Retinal pigment epithelial cell (primary cell): ENCODE measurements around the gene CACNA2D3.
"Not testable (repeated sequence)": the region's sequence is repeated elsewhere in the genome, so short reads cannot be mapped to it uniquely, and the experiment has no call there.

Source experiments
- DNase-seq: peaks from one replicate; pipeline ENCODE4 v3.0.0-alpha.2; 2010; ENCODE audit warnings: low read depth
- H3K4me3 ChIP-seq: 2 replicates; pipeline ENCODE4 v1.5.1; 2011; ENCODE audit warnings: mild to moderate bottlenecking, low read length, control low read depth, moderate library complexity
- CTCF ChIP-seq: conservative IDR thresholded peaks from 2 replicates; pipeline ENCODE4 v1.5.1; 2011; ENCODE audit warnings: low read depth, low read length, control low read depth, inconsistent platforms

Gene CACNA2D3

GRCh38 chr3:54086652-54087405, 35.5 kb upstream of the CACNA2D3 start:
- H3K4me3 ChIP-seq = no peak overlapping the region
- no peak for TF ChIP-seq CTCF
- no peak for DNase-seq

- TF ChIP-seq CTCF = no peak
- DNase-seq = no peak
- no peak overlapping the region for H3K4me3 ChIP-seq
These were observed 34.6 kb upstream of the CACNA2D3 start for GRCh38 chr3:54087581-54088410.

GRCh38 chr3:54093491-54094248, 28.7 kb upstream of the CACNA2D3 start:
- TF ChIP-seq CTCF = no peak
- H3K4me3 ChIP-seq = no peak overlapping the region
- no peak for DNase-seq

GRCh38 chr3:54094926-54095325, 27.4 kb upstream of the CACNA2D3 start:
- H3K4me3 ChIP-seq = no peak overlapping the region
- no peak for DNase-seq
- TF ChIP-seq CTCF = no peak

GRCh38 chr3:54099381-54099780, 23.0 kb upstream of the CACNA2D3 start:
- no peak overlapping the region for H3K4me3 ChIP-seq
- no peak for DNase-seq
- no peak for TF ChIP-seq CTCF

GRCh38 chr3:54104084-54104483, 18.3 kb upstream of the CACNA2D3 start:
- H3K4me3 ChIP-seq = no peak overlapping the region
- no peak for DNase-seq
- TF ChIP-seq CTCF = no peak

- not testable (repeated sequence) for DNase-seq, H3K4me3 ChIP-seq
These were observed 6.2 kb upstream of the CACNA2D3 start for GRCh38 chr3:54116129-54116528.
